Measurements from ENCODE around the gene PARP4. TPM values are rescaled to one million over a fixed set of nuclear protein-coding genes. Genes with fewer than 3 reads are reported as not detected.
"Not testable (repeated sequence)": the region's sequence is repeated elsewhere in the genome, so short reads cannot be mapped to it uniquely, and the experiment has no call there.

PARP4 gene
- total RNA-seq (10 to 100 TPM; 90.0 to 92.9 TPM), polyA plus RNA-seq (10 to 100 TPM; 51.0 to 65.3 TPM)

DNA sequence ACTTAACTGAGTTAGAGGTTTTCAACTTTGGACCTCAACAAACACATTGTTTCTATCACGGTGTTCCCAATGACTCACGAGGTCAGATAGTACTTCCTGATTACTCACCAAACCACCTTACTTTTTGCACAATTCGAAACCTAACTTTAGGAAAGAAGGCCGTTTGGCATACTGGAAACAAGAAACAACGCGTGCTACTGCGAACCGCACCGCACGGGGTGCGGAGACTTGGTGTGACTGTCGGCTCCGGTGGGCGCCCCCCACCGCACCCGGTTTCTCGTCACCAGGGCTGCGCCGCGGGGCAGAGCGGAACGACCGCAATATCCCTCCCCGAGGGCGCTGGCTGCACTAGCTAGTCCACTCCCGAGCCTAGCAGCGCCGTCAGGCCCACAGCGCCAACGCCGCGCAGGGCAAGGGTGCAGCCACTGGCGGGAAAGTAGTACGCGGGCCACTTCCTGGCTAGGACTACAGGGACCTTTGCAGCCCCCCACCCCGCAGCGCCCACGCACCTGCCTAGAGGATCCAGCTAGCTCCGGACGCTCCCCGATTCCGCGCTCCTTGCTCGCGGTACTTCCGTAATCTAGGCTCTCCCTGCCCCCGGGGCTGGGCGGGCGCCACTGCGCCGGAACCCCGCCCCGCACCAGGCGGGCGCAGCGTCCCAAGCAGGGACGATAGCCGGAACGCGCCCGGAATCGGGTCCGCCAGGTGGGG lies at the start of gene PARP4:
Gene PARP4 (minus strand): TSS at position 582 of the 711 bp plus-strand sequence. CDS start 9,002 bp downstream, outside the sequence.
- peaks cover 18 to 46% (median 33%) of the 10 kb centered on the region in 4 donors for H3K4me1 Mint-ChIP-seq
- H3K27ac Mint-ChIP-seq, result peak within 1 kb of the TSS; percentile 88 to 97 (median 92)
- intact Hi-C loops (cut with micrococcal nuclease), result loop anchor here (2.0 to 5.0 kb wide), 4 partner anchors 42 to 260 kb away; no protein-coding TSS in a partner anchor
- peak; percentile 63 to 74 (median 72) for DNase-seq
- Histone ChIP-seq H3K36me3 (ENCODE audit: insufficient read depth, low read length) (no peaks in the 10 kb centered on the region), H3K27ac (ENCODE audit: low read depth, low read length) (peak within 1 kb of the TSS; percentile 77), H3K27me3 (ENCODE audit: insufficient read depth, low read length) (no peaks in the 10 kb centered on the region), H3K4me3 (ENCODE audit: low read length in 2 of 2) (peak within 1 kb of the TSS; percentile 59), H3K4me1 (ENCODE audit: insufficient read depth, low read length) (peaks cover 18% of the 10 kb centered on the region), H3K9me3 (ENCODE audit: control insufficient read depth in 1 of 2, low read length in 2 of 2) (no peaks in the 10 kb centered on the region)
- ChIA-PET POLR2A (ENCODE audit: partially characterized antibody) (interaction anchor here (0.7 to 1.8 kb wide), 5 partner anchors 11 to 261 kb away, joined by 3 to 7 read pairs (median 3); no protein-coding TSS in a partner anchor), CTCF (ENCODE audit: partially characterized antibody) (no interaction called here)
- peak within 1 kb of the TSS; percentile 83 to 94 (median 92) for H3K4me3 Mint-ChIP-seq
- H3K9me3 Mint-ChIP-seq, result peaks cover 0 to 3% (median 0%) of the 10 kb centered on the region in 8 donors
- H3K36me3 Mint-ChIP-seq, result peaks cover 6 to 24% of the 10 kb centered on the region in 2 donors
- H3K27me3 Mint-ChIP-seq, result no peaks in the 10 kb centered on the region

DNA sequence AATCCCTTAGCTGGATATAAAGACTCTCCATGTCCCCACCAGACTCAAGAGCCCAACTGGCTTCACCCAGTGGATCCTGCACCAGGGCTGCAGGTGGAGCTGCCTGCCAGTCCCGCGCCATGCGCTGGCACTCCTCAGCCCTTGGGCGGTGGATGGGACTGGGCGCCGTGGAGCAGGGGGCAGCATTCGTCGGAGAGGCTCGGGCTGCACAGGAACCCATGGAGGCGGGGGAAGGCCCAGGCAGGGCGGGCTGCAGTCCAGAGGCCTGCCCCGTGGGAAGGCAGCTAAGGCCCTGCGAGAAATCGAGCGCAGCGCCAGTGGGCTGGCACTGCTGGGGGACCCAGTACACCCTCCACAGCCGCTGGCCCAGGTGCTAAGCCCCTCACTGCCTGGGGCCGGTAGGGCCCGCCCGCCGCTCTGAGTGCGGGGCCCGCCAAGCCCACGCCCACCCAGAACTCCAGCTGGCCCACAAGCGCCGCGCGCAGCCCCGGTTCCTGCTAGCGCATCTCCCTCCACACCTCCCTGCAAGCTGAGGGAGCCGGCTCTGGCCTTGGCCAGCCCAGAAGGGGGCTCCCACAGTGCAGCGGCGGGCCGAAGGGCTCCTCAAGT lies 48.1 kb upstream of the PARP4 start:
- H3K27me3 ChIP-seq (ENCODE audit: insufficient read depth, low read length); intact Hi-C loops (cut with micrococcal nuclease); DNase-seq; H3K4me1 ChIP-seq (ENCODE audit: insufficient read depth, low read length); H3K9me3 ChIP-seq (ENCODE audit: control insufficient read depth in 1 of 2, low read length in 2 of 2); H3K27ac Mint-ChIP-seq; H3K9me3 Mint-ChIP-seq; H3K36me3 ChIP-seq (ENCODE audit: insufficient read depth, low read length); H3K4me3 ChIP-seq (ENCODE audit: low read length in 2 of 2); POLR2A ChIA-PET (ENCODE audit: partially characterized antibody); H3K36me3 Mint-ChIP-seq; H3K4me3 Mint-ChIP-seq; H3K27ac ChIP-seq (ENCODE audit: low read depth, low read length): not testable (repeated sequence)
- Mint-ChIP-seq H3K27me3 (peaks cover 28 to 30% of the 10 kb centered on the region in 2 donors), H3K4me1 (peaks cover 7 to 12% (median 9%) of the 10 kb centered on the region in 4 donors)
- CTCF ChIA-PET (ENCODE audit: partially characterized antibody), result interaction anchor here (0.6 to 1.2 kb wide), 2 partner anchors 117 to 169 kb away, joined by 3 read pairs; no protein-coding TSS in a partner anchor

DNA sequence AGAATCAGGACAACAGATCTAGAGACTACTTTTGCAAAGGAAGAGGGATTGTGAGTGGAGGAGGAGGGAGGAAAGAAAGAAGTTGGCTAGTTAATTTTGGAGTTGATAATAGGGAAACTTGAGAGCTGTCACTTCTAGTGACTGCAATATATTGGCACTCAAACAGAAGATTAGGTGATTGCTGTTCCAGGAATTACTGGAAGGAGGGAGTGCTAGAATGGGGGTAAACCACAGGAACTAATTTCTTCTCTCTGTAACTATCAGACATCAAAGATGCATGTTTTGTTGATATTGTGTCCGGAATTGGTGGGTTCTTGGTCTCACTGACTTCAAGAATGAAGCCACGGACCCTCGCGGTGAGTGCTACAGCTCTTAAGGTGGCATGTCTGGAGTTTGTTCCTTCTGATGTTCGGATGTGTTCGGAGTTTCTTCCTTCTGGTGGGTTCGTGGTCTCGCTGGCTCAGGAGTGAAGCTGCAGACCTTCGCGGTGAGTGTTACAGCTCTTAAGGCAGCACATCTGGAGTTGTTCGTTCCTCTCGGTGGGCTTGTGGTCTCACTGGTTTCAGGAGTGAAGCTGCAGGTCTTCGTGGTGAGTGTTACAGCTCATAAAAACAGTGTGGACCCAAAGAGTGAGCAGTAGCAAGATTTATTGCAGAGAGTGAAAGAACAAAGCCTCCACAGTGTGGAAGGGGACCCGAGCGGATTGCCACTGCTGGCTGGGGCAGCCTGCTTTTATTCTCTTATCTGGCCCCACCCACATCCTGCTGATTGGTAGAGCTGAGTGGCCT lies 47.0 kb upstream of the PARP4 start:
- H3K27ac ChIP-seq (ENCODE audit: low read depth, low read length); H3K36me3 ChIP-seq (ENCODE audit: insufficient read depth, low read length); H3K9me3 Mint-ChIP-seq; H3K9me3 ChIP-seq (ENCODE audit: control insufficient read depth in 1 of 2, low read length in 2 of 2); POLR2A ChIA-PET (ENCODE audit: partially characterized antibody); intact Hi-C loops (cut with micrococcal nuclease); H3K4me3 ChIP-seq (ENCODE audit: low read length in 2 of 2); DNase-seq; H3K4me1 ChIP-seq (ENCODE audit: insufficient read depth, low read length); H3K27me3 ChIP-seq (ENCODE audit: insufficient read depth, low read length); H3K27ac Mint-ChIP-seq; H3K36me3 Mint-ChIP-seq: not testable (repeated sequence)
- peak overlapping the region in 2 of 8 donors; percentile 12 to 24 for H3K4me3 Mint-ChIP-seq
- CTCF ChIA-PET (ENCODE audit: partially characterized antibody), result interaction anchor here (1.9 kb wide), 1 partner anchor 20 kb away, joined by 4 read pairs; no protein-coding TSS in a partner anchor
- H3K27me3 Mint-ChIP-seq, result peaks cover 24 to 27% of the 10 kb centered on the region in 2 donors
- peaks cover 7 to 12% (median 9%) of the 10 kb centered on the region in 4 donors for H3K4me1 Mint-ChIP-seq

DNA sequence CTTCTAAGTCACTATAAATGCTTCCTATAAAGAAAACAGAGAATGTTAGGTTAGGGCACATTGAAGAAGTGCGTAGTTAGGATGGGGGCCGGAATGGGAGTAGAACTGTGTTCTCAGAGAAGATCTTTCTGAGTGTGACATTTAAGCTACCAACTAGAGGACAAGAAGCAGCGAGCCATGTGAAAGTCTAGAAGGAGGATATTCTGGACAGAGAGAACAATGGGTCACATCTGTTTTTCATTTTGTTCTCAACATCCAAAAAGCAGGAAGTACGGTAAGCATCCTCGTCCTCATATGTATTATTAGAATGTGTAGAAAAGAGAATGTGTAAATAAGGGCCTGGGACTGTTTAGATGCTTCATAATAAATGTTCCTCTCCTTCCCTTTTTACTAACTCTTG lies 44.5 kb upstream of the PARP4 start:
- no peak overlapping the region for H3K27ac Mint-ChIP-seq
- H3K4me1 Mint-ChIP-seq, result peaks cover 7 to 12% (median 9%) of the 10 kb centered on the region in 4 donors
- no peak overlapping the region for H3K4me3 Mint-ChIP-seq
- no peak for DNase-seq
- H3K27ac ChIP-seq (ENCODE audit: low read depth, low read length), result no peak overlapping the region
- no peaks in the 10 kb centered on the region for H3K27me3 ChIP-seq (ENCODE audit: insufficient read depth, low read length)
- CTCF ChIA-PET (ENCODE audit: partially characterized antibody), result interaction anchor here (1.7 kb wide), 1 partner anchor 15 kb away, joined by 3 read pairs; no protein-coding TSS in a partner anchor
- POLR2A ChIA-PET (ENCODE audit: partially characterized antibody), result no interaction called here
- no peaks in the 10 kb centered on the region for H3K36me3 ChIP-seq (ENCODE audit: insufficient read depth, low read length)
- no peak overlapping the region for H3K4me3 ChIP-seq (ENCODE audit: low read length in 2 of 2)
- no peaks in the 10 kb centered on the region for H3K4me1 ChIP-seq (ENCODE audit: insufficient read depth, low read length)
- peaks cover 0 to 4% (median 0%) of the 10 kb centered on the region in 8 donors for H3K9me3 Mint-ChIP-seq
- intact Hi-C loops (cut with micrococcal nuclease), result no loop called here
- peaks cover 28 to 36% of the 10 kb centered on the region in 2 donors for H3K27me3 Mint-ChIP-seq
- H3K36me3 Mint-ChIP-seq, result no peaks in the 10 kb centered on the region
- H3K9me3 ChIP-seq (ENCODE audit: control insufficient read depth in 1 of 2, low read length in 2 of 2), result no peaks in the 10 kb centered on the region

DNA sequence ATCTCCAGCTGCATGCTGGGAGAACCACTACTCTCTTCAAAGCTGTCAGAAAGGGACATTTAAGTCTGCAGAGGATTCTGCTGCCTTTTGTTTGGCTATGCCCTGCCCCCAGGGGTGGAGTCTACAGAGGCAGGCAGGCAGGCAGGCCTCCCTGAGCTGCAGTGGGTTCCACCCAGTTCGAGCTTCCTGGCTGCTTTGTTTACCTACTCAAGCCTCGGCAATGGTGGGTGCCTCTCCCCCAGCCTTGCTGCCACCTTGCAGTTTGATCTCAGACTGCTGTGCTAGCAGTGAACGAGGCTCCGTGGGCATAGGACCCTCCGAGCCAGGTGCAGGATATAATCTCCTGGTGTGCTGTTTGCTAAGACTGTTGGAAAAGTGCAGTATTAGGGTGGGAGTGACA lies 41.3 kb upstream of the PARP4 start:
- H3K9me3 Mint-ChIP-seq; H3K4me1 ChIP-seq (ENCODE audit: insufficient read depth, low read length); DNase-seq; POLR2A ChIA-PET (ENCODE audit: partially characterized antibody); H3K9me3 ChIP-seq (ENCODE audit: control insufficient read depth in 1 of 2, low read length in 2 of 2); H3K4me3 Mint-ChIP-seq; H3K36me3 Mint-ChIP-seq; H3K27ac ChIP-seq (ENCODE audit: low read depth, low read length); H3K36me3 ChIP-seq (ENCODE audit: insufficient read depth, low read length); H3K4me1 Mint-ChIP-seq; CTCF ChIA-PET (ENCODE audit: partially characterized antibody); H3K4me3 ChIP-seq (ENCODE audit: low read length in 2 of 2); H3K27ac Mint-ChIP-seq; H3K27me3 ChIP-seq (ENCODE audit: insufficient read depth, low read length): not testable (repeated sequence)
- peaks cover 22 to 37% of the 10 kb centered on the region in 2 donors for H3K27me3 Mint-ChIP-seq
- intact Hi-C loops (cut with micrococcal nuclease), result loop anchor here (2.0 kb wide), 1 partner anchor 41 kb away; the partner anchor contains the start of gene PARP4

DNA sequence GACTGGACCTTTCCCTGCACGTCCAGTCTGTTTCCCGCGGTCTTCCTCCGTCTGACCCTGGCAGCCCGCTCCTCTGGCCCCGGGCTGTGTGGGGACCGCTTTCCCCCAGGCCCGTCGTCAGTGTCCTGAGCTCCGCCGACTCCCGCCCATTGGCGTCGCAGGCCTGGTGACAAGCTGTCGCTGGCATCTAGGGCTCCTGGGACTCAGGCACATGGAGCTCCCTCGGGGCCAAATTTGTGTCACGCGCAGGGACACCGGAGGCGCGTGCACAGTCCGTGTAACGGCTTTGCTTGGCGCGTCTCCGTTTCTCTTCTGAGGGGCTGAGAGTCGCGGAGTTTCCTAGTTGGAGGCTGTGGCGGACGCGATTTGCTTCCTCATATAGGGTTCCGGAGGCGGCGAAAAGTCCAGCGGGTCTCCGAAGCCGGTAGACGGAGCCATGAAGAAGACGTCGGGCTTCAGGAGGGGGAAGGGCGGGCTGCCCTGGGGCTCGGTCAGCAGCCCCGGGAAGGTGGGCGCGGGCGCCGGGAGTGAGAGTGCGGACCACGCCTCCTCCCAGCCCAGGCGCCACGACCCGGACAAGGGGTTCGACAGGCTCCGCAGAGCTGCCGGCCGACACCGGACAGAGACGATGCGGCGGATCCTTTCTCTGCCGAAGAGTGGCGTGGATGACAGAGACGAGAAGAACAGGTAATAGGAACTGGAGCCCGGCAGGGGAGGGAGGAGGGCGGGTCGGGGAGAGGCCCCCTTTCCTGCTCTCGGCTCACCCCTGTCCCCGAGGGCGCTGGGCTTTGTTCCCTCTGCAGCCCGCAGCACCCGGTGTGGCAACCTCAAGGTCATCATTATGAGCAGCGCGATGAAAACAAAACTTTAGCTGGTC lies 29.1 kb upstream of the PARP4 start:
- H3K4me1 ChIP-seq (ENCODE audit: insufficient read depth, low read length); H3K9me3 Mint-ChIP-seq; H3K27ac ChIP-seq (ENCODE audit: low read depth, low read length); H3K36me3 ChIP-seq (ENCODE audit: insufficient read depth, low read length); H3K27me3 ChIP-seq (ENCODE audit: insufficient read depth, low read length); intact Hi-C loops (cut with micrococcal nuclease); H3K36me3 Mint-ChIP-seq; H3K9me3 ChIP-seq (ENCODE audit: control insufficient read depth in 1 of 2, low read length in 2 of 2): not testable (repeated sequence)
- ChIA-PET POLR2A (ENCODE audit: partially characterized antibody) (interaction anchor here (0.6 kb wide), 1 partner anchor 66 kb away, joined by 3 read pairs; no protein-coding TSS in a partner anchor), CTCF (ENCODE audit: partially characterized antibody) (interaction anchor here (1.4 kb wide), 1 partner anchor 16 kb away, joined by 3 read pairs; no protein-coding TSS in a partner anchor)
- Mint-ChIP-seq H3K27ac (peak overlapping the region in 2 of 7 donors; percentile 15 to 77), H3K4me1 (peaks cover 3 to 13% (median 6%) of the 10 kb centered on the region in 4 donors), H3K4me3 (peak overlapping the region; percentile 83 to 92 (median 88)), H3K27me3 (peaks cover 27 to 33% of the 10 kb centered on the region in 2 donors)
- peak overlapping the region in 1 of 2 donors; percentile 40 for H3K4me3 ChIP-seq (ENCODE audit: low read length in 2 of 2)
- peak in 4 of 5 donors; percentile 1 to 20 (median 10) for DNase-seq
